BJ (cell line): ENCODE measurements around the gene C14orf180. TPM values are rescaled to one million over a fixed set of nuclear protein-coding genes. Genes with fewer than 3 reads are reported as not detected.

Experiments used
- CTCF ChIA-PET: fragments of 350-600 bp; formaldehyde crosslinking; extraction: SDS; loops from one replicate; lab custom pipeline; 2021; ENCODE audit warnings: antibody characterized with exemption, inconsistent platforms; lab: Yijun Ruan, JAX
- POLR2A ChIA-PET: fragments of 300-600 bp; sonication (Branson Sonifier 250); formaldehyde crosslinking; extraction: SDS; loops from one replicate; lab custom pipeline; 2021; ENCODE audit warnings: antibody characterized with exemption; lab: Charles Lee
- DNase-seq: peaks from one replicate; pipeline ENCODE4 v3.0.0-alpha.2; 2011; ENCODE audit warnings: low read depth
- H3K27me3 ChIP-seq: 2 replicates; pipeline ENCODE4 v1.6.0; 2011; ENCODE audit warnings: low read length; ENCODE audit not compliant: control insufficient read depth, insufficient read depth
- H3K36me3 ChIP-seq: 2 replicates; pipeline ENCODE4 v1.5.1; 2011; ENCODE audit warnings: low read length; ENCODE audit not compliant: control insufficient read depth, insufficient read depth
- H3K4me3 ChIP-seq: 2 replicates; pipeline ENCODE4 v1.5.1; 2011; ENCODE audit warnings: low read depth, mild to moderate bottlenecking, control low read depth, low read length
- CTCF ChIP-seq: IDR thresholded peaks from 2 replicates; pipeline ENCODE4 v1.5.1; 2011; ENCODE audit warnings: low read depth, mild to moderate bottlenecking, control low read depth, inconsistent platforms, low read length, moderate library complexity; ENCODE audit not compliant: insufficient read depth
- polyA minus RNA-seq: library from RNA; depleted of rRNA, polyadenylated mRNA; stranded (reverse); fragments of >200 nt; gene quantifications from 2 replicates; pipeline ENCODE4 v1.2.3, GENCODE V29; 2011; rRNA and poly(A)+ RNA removed
- polyA plus RNA-seq: library from polyadenylated mRNA; depleted of rRNA; stranded (reverse); fragments of >200 nt; gene quantifications from 2 replicates; pipeline ENCODE4 v1.2.3, GENCODE V29; 2011; rRNA removed

The C14orf180 gene
- polyA plus RNA-seq (not detected in 2 replicates), polyA minus RNA-seq (not detected in 2 replicates)

GRCh38 chr14:104579507-104579906 is at the start of gene C14orf180:
Gene C14orf180 (plus strand): TSS chr14:104579764. CDS start chr14:104586431, 6,667 bp downstream.
- Histone ChIP-seq H3K36me3 (no peaks in the 10 kb centered on the region), H3K4me3 (no peak within 1 kb of the TSS), H3K27me3 (no peaks in the 10 kb centered on the region)
- TF ChIP-seq CTCF: no peak
- POLR2A ChIA-PET: no interaction called here
- CTCF ChIA-PET: interaction anchor here (1.2 kb wide), 1 partner anchor 15 kb away, joined by 5 read pairs; no protein-coding TSS in a partner anchor
- no peak for DNase-seq

GRCh38 chr14:104530646-104531045 is 48.9 kb upstream of the C14orf180 start:
- no peak for TF ChIP-seq CTCF
- POLR2A ChIA-PET: no interaction called here
- DNase-seq: no peak
- CTCF ChIA-PET: no interaction called here
- Histone ChIP-seq H3K36me3 (no peaks in the 10 kb centered on the region), H3K27me3 (no peaks in the 10 kb centered on the region), H3K4me3 (no peak overlapping the region)

- no peak for TF ChIP-seq CTCF
These were observed 48.0 kb upstream of the C14orf180 start for GRCh38 chr14:104531421-104532190.

GRCh38 chr14:104532191-104532555 is 47.4 kb upstream of the C14orf180 start:
- ChIA-PET CTCF (no interaction called here), POLR2A (no interaction called here)
- TF ChIP-seq CTCF: no peak
- H3K27me3 ChIP-seq: no peaks in the 10 kb centered on the region
- DNase-seq: no peak
- no peaks in the 10 kb centered on the region for H3K36me3 ChIP-seq
- no peak overlapping the region for H3K4me3 ChIP-seq

More at GRCh38 chr14:104531421-104532190, 48.0 kb upstream of the C14orf180 start:
- Histone ChIP-seq H3K36me3 (no peaks in the 10 kb centered on the region), H3K4me3 (no peak overlapping the region), H3K27me3 (no peaks in the 10 kb centered on the region)
- ChIA-PET CTCF (no interaction called here), POLR2A (no interaction called here)
- no peak for DNase-seq

- TF ChIP-seq CTCF: no peak
- Histone ChIP-seq H3K36me3 (no peaks in the 10 kb centered on the region), H3K27me3 (no peaks in the 10 kb centered on the region), H3K4me3 (no peak overlapping the region)
- no peak for DNase-seq
- CTCF ChIA-PET: no interaction called here
- POLR2A ChIA-PET: no interaction called here
These were observed 45.5 kb upstream of the C14orf180 start for GRCh38 chr14:104534036-104534435.
